ENCODE measurements around the gene OLAH. TPM values are rescaled to one million over a fixed set of nuclear protein-coding genes. Genes with fewer than 3 reads are reported as not detected.

The OLAH gene
- 5.5 and 15.8 TPM in 2 replicates for total RNA-seq

GRCh38 chr10:15043674-15044073, at the start of gene OLAH:
OLAH (plus strand) TSS chr10:15043943; CDS start chr10:15047289, 3,346 bp downstream.

GRCh38 chr10:15088428-15089261, 44.9 kb downstream of the OLAH start, which contains the start of gene ACBD7:
ACBD7 (minus strand) TSS chr10:15088776; CDS start chr10:15088728, 48 bp downstream.

GRCh38 chr10:15097011-15097812, 53.5 kb downstream of the OLAH start, which contains the start of gene RPP38:
RPP38 (plus strand) TSS chr10:15097355; CDS start chr10:15103315, 5,960 bp downstream.

Other genes with a start within 250 kb of the OLAH start
- 0.24 and 1.3 TPM in 2 replicates for gene CDNF, start 205.9 kb upstream of the OLAH start, total RNA-seq
- 10.1 and 15.3 TPM in 2 replicates for gene HSPA14, start 205.6 kb upstream of the OLAH start, total RNA-seq
- gene MSANTD7, start 205.6 kb upstream of the OLAH start, total RNA-seq, result 15.2 and 17.7 TPM in 2 replicates
- 9.0 and 9.4 TPM in 2 replicates for gene SUV39H2, start 165.1 kb upstream of the OLAH start, total RNA-seq
- gene DCLRE1C, start 89.8 kb upstream of the OLAH start, total RNA-seq, result 8.0 and 8.3 TPM in 2 replicates
- not detected in 2 replicates for gene MEIG1, start 84.6 kb upstream of the OLAH start, total RNA-seq
- 0.21 and 0.48 TPM in 2 replicates for gene ACBD7, start 44.8 kb downstream of the OLAH start, total RNA-seq
- gene RPP38, start 53.4 kb downstream of the OLAH start, total RNA-seq, result 18.6 and 19.0 TPM in 2 replicates
- 12.8 and 15.8 TPM in 2 replicates for gene NMT2, start 124.8 kb downstream of the OLAH start, total RNA-seq